ENCODE measurements around the gene CHRDL2. TPM values are rescaled to one million over a fixed set of nuclear protein-coding genes. Genes with fewer than 3 reads are reported as not detected.

CHRDL2 gene
- total RNA-seq, 1 donor from 2014 or later, result 1.9 TPM

DNA sequence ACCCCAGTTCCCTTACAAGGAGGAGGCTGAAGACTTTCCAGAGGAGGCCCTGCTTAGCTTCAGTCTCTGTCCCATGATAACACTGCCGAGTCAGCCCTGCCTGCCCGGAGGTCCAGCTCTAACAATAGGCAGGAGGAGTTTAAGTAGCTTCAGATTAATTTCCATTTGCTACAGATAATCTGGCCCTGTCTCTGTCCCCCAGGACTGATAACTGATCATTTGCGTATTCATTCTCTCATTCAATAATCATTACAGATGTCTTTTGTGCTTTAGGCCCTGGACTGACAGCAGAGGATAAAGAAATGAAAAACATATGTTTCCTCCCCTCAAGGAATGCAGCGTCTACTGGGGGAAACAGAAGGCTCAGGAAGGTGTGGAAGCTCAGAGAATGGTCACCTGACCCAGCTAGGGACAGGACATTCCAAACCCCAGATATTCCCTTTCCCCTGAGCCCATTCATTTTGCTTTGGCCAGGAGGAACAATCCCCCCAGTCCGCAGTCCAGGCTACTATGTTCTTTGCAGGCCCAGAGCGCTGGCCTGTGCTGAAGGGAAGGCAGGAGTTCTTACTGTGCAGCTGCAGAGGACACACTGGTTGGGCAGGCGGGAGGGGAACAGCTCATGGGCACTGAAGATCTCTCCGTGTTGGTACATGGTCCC, 20.8 kb downstream of the CHRDL2 start:
- peak; percentile 57 for DNase-seq

DNA sequence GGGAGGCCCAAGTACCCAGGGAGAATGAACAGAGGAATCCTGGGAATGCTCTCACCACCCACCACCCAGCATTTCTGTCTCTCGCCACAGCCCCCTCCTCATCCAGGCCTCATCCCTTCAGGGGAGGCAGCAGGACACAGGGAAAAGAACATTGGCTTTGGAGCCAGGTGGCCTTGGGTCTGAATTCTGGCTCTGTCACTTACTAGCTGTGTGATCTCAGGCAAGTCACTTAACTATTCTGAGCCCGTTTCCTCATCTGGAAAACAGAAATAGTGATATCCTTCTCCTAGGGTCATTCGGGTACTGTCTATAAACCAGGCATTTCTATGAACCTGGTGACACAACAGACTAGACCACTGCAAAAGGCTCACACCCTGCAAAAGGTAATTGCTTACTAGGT, 22.1 kb downstream of the CHRDL2 start:
- DNase-seq, result no peak

DNA sequence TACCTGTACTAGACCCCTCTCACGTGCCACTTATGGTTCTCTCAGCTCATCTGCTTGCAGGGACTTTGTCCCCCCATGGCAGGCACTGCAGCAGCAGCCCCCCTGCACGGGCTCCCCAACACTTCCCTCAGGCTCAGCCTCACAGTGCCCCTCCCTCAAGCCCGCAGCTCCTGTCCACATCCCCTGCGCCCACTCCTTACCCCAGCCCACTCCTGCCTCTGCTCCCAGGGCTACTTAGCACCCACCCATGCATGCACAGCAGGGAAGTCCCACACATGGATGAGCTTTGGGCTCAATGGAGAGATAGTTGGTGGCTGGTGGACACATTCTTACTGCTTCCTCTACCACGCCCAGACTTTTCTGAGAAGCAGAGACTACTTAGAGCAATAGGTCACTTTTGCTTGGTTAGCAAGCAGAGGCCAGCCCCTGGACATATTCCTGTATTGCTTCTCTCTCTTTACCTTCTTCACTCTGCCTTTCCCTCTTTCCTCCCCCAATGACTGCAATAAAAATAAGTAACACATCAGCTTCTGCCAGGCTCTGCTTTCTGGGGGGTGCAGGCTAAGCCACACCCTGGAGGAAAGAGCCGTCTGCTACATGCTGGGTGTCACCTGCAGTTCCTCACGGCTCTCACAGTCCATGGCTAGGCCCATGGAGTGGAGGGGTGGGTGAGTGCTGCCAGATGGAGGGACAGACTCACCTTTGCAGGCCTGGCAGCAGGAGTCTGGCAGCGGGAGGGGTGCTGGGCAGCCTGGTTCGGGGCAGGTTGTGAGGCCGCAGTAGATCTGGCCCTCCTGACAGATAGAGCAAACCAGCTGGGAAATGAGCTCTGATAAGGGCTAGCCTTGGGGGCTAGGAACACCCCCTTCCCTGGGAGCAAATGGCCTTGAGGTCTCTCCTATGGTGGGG, 23.4 kb downstream of the CHRDL2 start:
- no peak for DNase-seq

DNA sequence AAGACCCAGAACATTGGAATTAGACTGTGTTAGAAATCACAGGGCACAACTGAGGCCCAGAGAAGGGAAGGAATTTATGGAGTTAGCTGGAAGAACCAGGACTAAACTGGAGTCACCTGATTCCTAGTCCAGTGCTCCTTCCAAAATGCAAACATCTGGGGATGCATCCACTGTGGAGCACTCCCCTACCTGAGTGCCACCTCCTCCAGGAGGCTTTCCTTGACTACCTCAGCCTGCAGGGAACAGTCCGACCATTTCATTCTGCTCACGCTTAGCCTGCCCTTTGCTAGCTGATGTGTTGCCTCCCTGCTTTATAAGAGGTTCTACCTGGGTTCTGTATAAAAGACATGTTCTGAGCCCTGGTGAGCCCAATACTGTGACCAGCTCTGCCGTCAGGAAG, 24.0 kb downstream of the CHRDL2 start:
- no peak for DNase-seq

DNA sequence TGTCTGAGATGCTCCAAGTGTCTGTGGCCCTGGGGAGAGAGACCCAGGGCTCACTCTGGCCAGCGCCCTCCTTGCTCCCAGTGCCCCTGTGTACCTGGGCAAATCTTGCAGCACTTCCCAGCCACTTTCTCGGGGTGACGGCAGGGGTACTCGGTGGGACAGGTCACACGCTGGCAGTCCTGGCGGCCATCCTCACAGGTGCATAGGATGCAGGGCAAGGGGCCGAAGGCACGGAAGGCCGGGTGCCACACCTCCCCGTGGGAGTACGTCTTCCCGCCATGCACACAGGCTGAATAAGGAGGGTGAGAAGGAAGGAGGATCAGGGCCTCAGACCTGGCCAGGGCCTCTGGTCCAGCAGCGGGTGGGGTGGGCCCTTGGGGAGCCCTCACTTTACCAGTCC, 28.0 kb downstream of the CHRDL2 start:
- DNase-seq, result no peak

DNA sequence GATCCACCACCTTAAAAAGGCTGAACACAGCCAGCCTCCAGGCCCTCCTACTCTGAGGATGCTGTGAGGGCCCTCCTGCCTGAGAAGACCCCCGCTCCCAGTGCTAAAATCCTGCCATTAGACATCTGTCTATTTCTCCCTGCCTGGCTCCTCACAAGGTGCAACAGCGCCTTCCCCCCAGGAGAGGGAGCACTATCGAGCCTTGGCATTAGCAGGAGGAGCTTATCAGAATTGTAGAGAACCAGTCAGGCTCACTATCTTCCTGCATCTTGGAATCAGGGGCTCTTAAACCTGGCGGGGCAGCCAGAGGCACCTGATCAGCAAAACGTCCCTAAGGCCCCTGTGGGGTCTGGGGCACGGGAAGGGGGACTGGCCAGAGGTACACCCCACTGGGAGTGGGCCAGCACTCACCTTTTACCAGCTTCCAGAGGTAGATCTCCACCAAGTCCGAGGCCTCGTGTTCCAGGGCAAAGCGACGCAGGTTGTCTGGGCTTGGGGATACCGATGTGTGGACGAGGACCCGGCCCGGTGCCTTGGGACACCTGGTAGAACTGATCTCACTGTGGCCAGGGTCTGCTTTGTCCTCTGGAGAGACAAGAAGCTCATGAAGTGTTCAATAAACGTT, 28.7 kb downstream of the CHRDL2 start:
- peak; percentile 86 for DNase-seq

DNA sequence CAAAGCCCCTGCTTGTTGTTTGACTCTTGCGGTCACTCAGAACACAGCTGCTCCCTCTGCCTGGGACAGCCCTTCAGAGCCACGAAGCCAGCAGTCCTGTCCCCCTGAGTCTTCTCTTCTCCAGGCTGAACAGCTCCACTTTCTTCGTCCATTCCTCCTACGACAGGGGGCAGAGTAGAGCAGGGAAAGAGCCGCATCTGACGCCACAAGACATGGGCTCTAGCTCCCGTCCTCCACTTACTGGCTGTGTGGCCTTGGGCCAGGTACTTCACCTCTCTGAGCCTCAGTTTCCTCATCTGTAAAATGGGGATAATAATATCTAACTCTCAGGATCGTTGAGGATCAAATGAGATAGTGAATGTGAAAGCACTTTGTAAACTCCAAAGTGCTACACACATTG, 29.9 kb downstream of the CHRDL2 start:
- peak; percentile 33 for DNase-seq

DNA sequence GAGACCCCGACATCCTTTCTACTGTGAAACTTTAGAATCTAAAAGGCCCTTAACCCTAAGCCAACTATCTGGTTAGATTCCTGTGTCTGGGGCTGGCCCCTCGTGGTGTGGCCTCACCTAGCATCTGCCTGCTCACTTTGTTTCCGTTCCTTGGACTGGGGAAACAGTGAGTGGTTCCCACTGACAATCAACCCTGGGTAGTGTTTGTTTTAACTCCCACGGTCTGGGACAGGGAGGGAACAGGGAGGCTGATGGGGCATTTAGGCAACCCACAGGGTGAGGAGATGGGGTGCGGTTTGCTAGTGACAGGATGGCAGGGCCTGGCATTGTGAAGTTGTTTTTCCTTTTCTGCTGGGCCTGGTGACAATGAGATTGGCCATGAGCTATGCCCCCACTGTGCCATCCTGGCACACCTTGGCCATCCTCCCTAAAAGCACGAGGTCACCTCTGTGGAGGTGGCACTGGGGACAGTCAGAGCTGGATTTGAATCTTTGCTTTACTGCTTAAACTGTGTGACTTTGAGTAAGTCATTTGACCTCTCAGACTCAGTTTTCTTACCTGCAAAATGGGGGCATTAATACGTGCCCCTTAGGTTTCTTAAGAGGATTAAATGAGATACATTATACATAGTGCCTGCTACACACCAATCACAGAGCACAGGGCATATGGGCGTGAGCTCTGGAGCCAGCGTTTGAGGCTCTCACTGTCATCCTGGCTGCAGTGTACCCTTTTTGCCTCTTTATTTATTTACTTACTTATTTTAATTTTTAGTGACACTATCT, 31.4 kb downstream of the CHRDL2 start:
- no peak for DNase-seq

DNA sequence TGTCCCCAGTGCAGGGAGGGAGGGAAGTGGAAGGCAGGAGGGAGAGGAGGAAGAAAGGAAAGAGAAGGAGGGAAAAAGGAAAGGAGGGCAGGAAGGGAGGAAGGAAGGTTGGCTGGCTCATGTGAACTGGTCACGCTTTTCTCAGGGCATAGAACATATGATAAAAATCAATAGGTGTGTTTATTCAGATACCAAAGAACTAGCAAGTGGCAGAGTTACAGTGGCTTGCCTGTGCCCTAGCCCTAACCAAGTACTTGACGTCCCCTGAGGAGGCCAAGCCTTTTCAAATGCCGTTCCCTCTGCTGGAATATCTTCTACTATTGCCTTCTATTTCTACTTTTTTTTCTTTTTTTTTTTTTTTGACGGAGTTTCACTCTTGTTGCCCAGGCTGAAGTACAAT, 33.5 kb downstream of the CHRDL2 start:
- DNase-seq, result peak; percentile 28

DNA sequence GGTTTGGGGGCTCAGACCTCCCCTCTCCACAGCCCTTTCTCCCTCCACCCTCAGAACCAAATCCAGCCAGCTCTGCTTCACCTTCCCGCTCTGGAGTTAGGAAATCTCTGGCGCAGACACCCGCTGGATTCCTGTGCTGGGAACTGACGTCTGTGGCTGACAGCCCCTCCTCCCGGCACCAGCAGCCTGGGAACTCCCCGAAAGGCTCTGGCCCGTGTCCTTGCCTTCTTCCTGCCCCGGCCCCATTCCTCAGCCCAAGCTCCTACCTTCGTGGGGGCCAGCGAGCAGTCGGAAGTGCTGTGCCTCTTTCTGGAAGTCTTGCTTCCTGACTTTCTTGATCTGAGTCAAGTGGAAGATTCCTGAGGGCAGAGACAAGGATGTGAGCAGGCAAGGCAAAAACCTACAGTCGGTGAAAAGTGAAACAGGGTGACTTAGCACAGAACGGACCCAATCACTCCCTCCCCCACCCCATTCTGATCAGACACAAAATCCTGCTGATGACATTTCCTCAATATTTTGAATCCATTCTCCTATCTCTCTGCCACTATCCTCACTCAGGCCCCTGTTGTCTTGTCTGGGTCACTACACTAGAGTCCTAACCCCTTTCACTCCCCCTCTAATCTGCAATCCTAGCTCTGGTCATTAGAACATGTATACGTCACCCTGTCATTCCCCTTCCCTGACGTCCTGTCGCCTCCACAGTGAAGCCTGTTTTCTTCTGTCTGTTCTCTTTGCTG, 34.1 kb downstream of the CHRDL2 start:
- DNase-seq, result peak; percentile 93

DNA sequence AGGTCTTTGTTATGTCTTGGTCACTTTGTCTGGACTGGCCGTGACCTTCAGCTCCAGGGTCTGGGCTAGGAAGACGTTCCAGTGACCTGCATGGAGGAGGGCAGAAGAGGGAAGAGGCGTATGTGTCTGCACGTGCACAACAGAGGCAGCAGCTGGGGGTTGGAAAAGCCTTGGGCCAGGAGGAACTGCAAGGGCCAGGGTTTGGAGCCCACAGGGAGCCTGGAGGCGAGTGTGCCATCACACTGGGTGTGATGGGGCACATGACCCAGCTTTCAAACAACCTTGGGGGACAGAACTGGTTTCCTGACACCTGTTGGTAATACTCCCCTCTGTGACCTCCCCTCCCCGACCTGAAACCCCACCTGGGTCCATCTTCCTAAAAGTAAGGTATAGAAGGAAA, 34.7 kb downstream of the CHRDL2 start:
- DNase-seq, result no peak

DNA sequence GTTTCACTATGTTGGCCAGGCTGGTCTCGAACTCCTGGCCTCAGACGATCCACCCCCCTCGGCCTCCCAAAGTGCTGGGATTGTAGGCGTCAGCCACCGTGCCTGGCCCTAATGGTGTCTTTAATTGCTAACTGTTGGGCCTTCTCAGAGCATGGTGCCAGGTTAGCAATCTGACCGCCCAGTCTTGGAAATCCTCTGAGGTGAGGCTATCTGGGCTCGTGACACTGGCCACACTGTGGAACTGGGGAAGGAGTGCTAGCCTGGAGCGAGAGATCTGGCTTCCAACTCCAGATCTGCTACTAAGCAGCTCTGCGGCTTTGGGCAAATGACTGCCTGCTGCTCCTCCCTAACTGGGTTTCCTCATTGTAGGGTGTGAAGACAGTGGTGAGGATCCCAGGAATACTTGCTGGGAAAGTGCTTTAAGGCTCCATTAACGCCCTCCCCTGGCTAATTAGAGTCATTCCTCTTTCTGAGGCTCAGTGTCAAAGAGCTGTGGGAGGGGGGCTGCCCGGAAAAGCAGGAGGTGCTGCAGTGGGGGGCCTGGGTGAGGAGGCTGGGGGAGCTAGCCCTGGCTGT, 35.4 kb downstream of the CHRDL2 start:
- no peak for DNase-seq

DNA sequence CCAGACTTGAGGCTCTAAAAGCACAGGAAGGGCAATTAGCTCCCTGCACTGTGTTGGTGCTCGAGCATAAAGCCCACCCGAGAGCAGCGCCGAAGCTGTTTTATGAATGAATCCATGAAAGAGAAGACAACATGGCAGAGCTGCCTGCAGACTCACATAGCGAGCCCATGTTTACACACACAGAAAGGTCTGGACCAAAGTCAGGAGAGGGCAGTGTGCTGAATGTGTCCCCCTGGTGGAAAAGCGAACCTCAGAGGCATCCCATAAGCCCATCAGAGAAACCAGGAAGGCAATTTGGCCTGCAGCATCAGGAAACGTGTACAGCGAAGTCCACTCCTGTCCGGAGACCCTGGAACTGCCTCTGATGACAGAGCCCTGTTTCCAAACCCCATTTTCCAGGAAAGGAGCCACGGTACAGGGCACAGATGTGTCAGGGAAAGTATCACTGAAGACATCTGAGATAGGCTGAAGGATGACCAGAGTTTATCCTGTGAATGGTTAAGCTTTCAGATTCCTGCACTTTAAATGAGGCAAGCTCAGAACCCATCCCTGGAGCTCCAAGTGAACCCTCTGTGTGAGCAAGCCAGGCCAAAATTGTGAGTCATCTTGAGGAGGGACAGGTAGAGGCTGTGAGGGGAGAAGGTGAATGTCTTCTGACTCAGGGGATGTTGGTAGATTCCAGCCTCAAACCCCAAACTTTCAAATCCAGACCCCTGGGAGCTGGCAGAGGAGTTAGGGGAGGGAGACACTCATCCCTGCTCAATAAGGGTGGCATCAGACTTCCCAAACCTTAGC, 36.9 kb downstream of the CHRDL2 start:
- peak; percentile 42 for DNase-seq

DNA sequence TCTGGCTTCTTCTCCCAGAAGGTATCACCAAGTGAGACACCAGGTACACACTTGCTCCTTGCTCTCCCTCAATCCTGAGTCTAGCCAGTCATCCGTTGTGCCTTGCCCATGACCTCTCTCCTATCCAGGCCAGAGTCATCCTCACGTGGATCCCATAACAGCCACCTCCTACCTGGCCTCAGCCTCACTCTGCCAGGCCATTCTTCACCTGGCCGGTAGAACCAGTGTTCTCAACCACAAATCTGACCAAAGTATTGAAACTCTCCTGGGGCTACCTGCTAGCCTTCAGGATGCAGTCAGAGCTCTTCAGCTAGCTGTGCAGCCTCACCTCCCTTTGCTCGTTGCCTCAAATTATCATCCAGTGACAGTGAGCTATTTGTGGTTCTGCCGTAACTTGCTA, 37.7 kb downstream of the CHRDL2 start:
- DNase-seq, result no peak

DNA sequence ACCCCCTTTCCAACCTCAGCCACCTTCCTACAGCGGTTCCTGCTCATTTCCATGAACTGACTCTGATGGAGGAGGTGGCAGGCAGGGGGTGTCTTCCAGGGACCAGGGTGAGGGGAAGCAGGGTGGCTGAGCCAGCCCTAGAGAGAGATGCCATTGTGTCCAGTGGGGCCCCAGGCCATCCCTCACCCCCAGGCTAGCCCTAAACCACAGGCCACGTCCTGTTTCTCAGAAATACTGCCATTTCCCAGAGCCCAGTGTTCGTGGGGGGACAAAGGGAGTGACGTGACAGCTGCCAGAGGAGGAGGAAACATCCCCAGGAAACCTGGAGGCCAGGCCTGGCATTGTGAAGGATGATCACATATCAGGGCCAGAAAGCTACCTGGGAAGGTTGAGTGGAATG, 39.5 kb downstream of the CHRDL2 start:
- DNase-seq, result no peak

DNA sequence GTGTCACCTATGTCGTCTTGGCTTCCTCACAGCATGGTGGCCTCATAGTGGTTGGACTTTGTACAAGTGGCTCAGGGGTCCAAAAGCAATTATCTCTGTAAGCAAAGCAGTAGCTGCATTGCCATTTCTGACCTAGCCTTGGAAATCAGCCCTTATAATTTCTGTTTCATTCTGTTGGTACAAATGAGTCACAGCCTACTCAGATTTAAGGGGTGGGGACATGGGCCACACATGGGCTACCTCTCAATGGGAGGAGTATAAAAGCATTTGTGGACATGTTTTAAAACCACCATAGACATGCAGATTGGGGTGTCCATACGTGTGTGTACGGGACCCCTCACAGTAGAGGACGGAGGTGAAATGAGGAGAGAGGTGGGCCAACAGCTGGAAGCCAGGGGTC, 41.6 kb downstream of the CHRDL2 start:
- no peak for DNase-seq

DNA sequence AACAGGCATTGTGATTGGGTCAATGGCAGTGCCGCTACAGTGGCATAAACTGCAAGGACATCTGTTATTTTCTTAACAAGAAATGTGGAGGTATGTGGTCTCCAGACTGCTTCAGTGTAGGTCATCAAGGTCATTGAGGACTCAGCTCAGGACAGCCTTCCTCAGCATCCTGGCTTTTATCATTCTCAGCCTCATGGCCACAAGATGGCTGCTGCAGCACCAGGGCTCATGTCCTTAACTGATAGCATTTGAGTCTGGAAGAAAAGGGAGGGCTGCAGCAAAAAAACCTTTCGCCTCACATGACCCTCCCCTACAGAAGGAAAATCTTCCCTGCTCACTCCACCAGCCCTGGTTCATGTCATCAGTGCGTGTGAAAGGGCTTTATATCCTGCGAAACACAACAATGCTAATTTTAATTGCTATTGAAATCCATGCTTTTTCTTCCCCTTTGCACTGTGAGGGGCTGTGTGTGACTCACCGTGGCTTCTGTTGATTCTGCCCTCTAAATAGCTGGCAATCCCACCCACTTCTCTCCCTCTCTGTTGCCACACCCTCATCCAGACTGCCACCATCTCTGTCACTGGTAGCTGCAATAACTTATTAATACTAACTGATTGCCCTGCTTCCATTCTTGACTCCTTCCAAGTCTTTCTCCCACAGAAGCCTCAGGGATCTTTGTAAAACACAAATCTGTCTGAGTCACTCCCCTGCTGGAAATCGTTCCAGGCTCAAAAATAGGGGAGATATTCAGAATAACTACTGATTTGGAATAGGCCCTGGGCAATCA, 43.8 kb downstream of the CHRDL2 start:
- no peak for DNase-seq

DNA sequence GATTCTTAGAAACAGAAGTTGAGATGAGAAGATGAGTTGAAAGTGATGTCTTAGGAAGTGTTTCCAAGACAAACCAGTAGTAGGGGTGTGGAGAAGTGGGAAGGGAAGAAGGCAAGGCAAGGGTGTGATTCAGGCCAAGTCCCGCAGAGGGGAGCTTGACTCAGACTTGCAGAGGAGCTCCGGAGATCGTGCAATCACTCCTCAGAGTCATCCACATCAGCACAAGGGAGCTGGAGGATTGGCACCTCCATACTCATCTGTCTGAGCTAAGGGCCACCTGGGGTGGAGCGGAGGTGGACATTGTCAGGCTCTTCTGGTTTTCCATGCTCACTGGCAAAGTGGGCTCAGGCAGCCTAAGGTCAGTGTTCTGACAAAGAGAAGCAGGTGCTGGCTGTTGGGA, 44.4 kb downstream of the CHRDL2 start:
- DNase-seq, result no peak

DNA sequence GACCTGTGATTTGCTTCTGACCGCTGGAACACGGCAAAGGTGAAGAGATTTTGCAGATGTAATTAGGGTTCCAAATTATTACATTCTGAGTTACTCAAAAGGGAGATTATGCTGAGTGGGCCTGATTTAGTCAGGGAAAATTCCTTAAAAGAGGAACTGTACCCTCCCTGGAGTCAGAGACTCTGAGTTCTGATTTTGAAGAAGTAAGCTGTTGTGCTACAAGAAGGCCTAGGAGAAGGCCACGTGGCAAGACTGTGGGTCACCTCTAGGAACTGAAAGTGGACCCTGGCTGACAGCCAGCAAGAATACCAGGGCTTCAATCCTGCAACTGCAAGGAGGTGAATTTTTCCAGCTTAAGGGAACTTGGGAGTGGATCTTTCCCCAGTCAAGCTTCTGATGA, 45.3 kb downstream of the CHRDL2 start:
- no peak for DNase-seq

DNA sequence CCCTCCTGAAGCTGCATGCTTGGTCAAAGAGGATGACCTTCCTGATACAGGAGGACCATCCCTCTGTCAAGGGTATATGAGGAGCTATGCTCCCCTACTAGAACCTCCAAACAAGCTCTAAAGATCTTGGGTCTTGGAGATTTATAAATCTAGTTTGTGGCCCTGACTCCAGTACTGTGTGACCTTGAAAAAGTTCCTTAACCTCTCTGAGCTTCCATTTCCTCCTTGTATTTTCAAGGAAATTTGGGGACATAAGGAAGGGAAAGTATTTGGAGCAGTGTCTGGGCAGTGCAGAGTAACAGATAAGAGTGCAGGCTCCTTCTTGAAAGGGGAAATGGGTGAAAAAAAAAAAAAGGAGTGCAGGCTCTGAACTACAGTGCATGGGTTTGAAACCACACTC, 45.9 kb downstream of the CHRDL2 start:
- no peak for DNase-seq
